ENCODE data around the gene LRRC8C. TPM values are rescaled to one million over a fixed set of nuclear protein-coding genes. Genes with fewer than 3 reads are reported as not detected.
"Not testable (repeated sequence)": the region's sequence is repeated elsewhere in the genome, so short reads cannot be mapped to it uniquely, and the experiment has no call there.

The LRRC8C gene
- total and polyA plus RNA-seq, 2 experiments from 2014 or later = 3.6 to 7.3 TPM

DNA sequence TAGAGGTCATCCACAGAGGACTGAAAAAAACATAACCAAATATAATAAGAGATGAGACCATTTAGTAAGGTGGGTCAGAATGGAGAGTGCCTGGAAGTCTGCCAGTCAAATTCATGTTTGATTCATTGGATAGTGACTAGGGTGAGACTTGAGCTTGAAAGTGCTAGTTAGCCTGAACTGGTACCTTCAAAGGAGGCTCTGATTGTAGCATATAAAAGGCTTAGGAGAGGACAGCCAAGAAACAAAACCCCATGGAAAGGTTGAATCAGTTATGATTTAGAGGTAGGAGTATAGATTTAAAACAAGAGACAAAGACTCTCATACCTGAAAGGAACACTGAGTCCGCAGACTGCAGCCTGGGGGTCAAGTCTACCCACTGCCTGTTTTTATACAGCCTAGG lies 44.4 kb upstream of the LRRC8C start:
- H2AFZ ChIP-seq = no peak overlapping the region
- in situ Hi-C loops (cut with MboI) = loop anchor here (25.0 kb wide), 1 partner anchor 101 kb away; no protein-coding TSS in a partner anchor
- H3K9me3 ChIP-seq (ENCODE audit: low read depth) = no peaks in the 10 kb centered on the region
- H3K4me3 ChIP-seq = no peak overlapping the region
- no peaks in the 10 kb centered on the region for H4K20me1 ChIP-seq (ENCODE audit: insufficient read depth)
- 82 to 100% methylated on average over 1 of the region's 1 CpG for WGBS, 2 experiments (ENCODE audit: low coverage in 1 of 2, low lambda C conversion rate in 2 of 2, missing lambda C conversion rate in 2 of 2)
- H3K9me2 ChIP-seq (ENCODE audit: insufficient read depth) = no peaks in the 10 kb centered on the region
- H3F3A ChIP-seq (ENCODE audit: insufficient read depth) = peaks cover 8% of the 10 kb centered on the region; the same call in 1 of the 2 replicates
- no peaks in the 10 kb centered on the region for H3K36me3 ChIP-seq (ENCODE audit: low read depth)
- peaks cover 21% of the 10 kb centered on the region for H3K4me1 ChIP-seq (ENCODE audit: insufficient read depth)
- H3K79me2 ChIP-seq (ENCODE audit: insufficient read depth) = no peaks in the 10 kb centered on the region
- TF ChIP-seq EZH2 (IDR thresholded peaks at IDR 0.05; ENCODE audit: insufficient read depth, poor library complexity, severe bottlenecking) (no peak), EZH2phosphoT487 (IDR thresholded peaks at IDR 0.05; ENCODE audit: insufficient read depth, low read depth) (no peak)
- H3K27ac ChIP-seq = no peak overlapping the region
- no peak overlapping the region for H3K9ac ChIP-seq
- no peaks in the 10 kb centered on the region for H3K27me3 ChIP-seq (replicated peaks; ENCODE audit: insufficient read depth)
- no peak overlapping the region for H3K4me2 ChIP-seq (ENCODE audit: unreplicated experiment)
- DNase-seq = no peak

GRCh38 chr1:89589515-89589914 lies 43.4 kb upstream of the LRRC8C start:
- Histone ChIP-seq H3K9me2 (ENCODE audit: insufficient read depth) (no peaks in the 10 kb centered on the region), H4K20me1 (ENCODE audit: insufficient read depth) (no peaks in the 10 kb centered on the region), H3K36me3 (ENCODE audit: low read depth) (no peaks in the 10 kb centered on the region), H3K9me3 (ENCODE audit: low read depth) (no peaks in the 10 kb centered on the region), H2AFZ (no peak overlapping the region), H3K27ac (no peak overlapping the region), H3K9ac (no peak overlapping the region), H3K27me3 (replicated peaks; ENCODE audit: insufficient read depth) (no peaks in the 10 kb centered on the region), H3K4me1 (ENCODE audit: insufficient read depth) (peaks cover 29% of the 10 kb centered on the region), H3K4me2 (ENCODE audit: unreplicated experiment) (peak overlapping the region; percentile 22), H3F3A (ENCODE audit: insufficient read depth) (peaks cover 8% of the 10 kb centered on the region; the same call in 1 of the 2 replicates), H3K79me2 (ENCODE audit: insufficient read depth) (no peaks in the 10 kb centered on the region), H3K4me3 (no peak overlapping the region)
- WGBS, 2 experiments (ENCODE audit: low coverage in 1 of 2, low lambda C conversion rate in 2 of 2, missing lambda C conversion rate in 2 of 2) = 95 to 96% methylated on average over 1 of the region's 1 CpG
- TF ChIP-seq EZH2phosphoT487 (IDR thresholded peaks at IDR 0.05; ENCODE audit: insufficient read depth, low read depth) = no peak
- no peak for TF ChIP-seq EZH2 (IDR thresholded peaks at IDR 0.05; ENCODE audit: insufficient read depth, poor library complexity, severe bottlenecking)
- in situ Hi-C loops (cut with MboI) = loop anchor here (25.0 kb wide), 1 partner anchor 102 kb away; no protein-coding TSS in a partner anchor
- DNase-seq = peak; percentile 35

DNA sequence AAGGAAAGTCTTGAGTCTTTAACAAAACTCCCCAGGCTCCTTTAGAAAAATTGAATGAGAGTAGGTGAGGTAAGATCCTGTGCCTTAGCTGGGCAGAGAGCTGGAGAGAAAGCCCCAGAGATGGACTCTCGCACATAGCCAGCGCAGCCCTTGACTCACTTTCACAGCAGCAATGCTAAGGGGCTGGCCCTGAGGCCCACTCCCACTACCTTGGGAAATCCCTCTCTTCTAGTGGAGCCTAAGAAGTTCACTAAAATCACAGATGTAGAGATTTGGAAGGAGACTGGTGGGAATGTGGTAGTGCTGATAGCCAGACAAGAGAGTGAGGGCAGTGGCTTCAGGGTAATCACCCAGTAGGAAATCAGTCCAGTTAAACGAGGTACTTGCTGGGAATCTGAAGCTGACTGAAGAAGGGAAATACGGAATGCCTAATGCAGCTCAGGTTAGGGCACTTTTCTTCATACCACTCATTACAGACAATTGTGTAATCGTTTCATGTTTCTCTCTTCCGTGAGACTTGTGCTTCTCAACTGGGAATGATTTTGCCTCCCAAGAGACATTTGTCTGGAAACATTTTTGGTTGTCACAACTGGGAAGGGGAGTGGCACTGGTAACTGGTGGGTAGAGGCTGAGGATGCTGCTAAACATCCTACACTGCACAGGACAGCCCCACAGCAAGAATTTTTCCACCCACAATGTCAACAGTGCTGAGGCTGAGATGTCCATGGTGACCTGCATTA lies 42.4 kb upstream of the LRRC8C start:
- no peaks in the 10 kb centered on the region for H3K79me2 ChIP-seq (ENCODE audit: insufficient read depth)
- H3K27me3 ChIP-seq (replicated peaks; ENCODE audit: insufficient read depth) = no peaks in the 10 kb centered on the region
- H3F3A ChIP-seq (ENCODE audit: insufficient read depth) = peaks cover 8% of the 10 kb centered on the region; the same call in 1 of the 2 replicates
- H3K9ac ChIP-seq = no peak overlapping the region
- 0 out of 2 replicates have a peak overlapping the region, but pooled peaks have one; percentile 3 for H2AFZ ChIP-seq
- peak; percentile 10 for DNase-seq
- 76 to 78% methylated on average over 6 of the region's 6 CpGs for WGBS, 2 experiments (ENCODE audit: low coverage in 1 of 2, low lambda C conversion rate in 2 of 2, missing lambda C conversion rate in 2 of 2)
- no peak overlapping the region for H3K4me3 ChIP-seq
- H4K20me1 ChIP-seq (ENCODE audit: insufficient read depth) = no peaks in the 10 kb centered on the region
- no peaks in the 10 kb centered on the region for H3K36me3 ChIP-seq (ENCODE audit: low read depth)
- H3K4me2 ChIP-seq (ENCODE audit: unreplicated experiment) = no peak overlapping the region
- no peaks in the 10 kb centered on the region for H3K9me3 ChIP-seq (ENCODE audit: low read depth)
- H3K27ac ChIP-seq = no peak overlapping the region
- in situ Hi-C loops (cut with MboI) = loop anchor here (25.0 kb wide), 1 partner anchor 103 kb away; no protein-coding TSS in a partner anchor
- H3K4me1 ChIP-seq (ENCODE audit: insufficient read depth) = peaks cover 30% of the 10 kb centered on the region
- no peak for TF ChIP-seq EZH2phosphoT487 (IDR thresholded peaks at IDR 0.05; ENCODE audit: insufficient read depth, low read depth)
- no peak for TF ChIP-seq EZH2 (IDR thresholded peaks at IDR 0.05; ENCODE audit: insufficient read depth, poor library complexity, severe bottlenecking)
- no peaks in the 10 kb centered on the region for H3K9me2 ChIP-seq (ENCODE audit: insufficient read depth)

DNA sequence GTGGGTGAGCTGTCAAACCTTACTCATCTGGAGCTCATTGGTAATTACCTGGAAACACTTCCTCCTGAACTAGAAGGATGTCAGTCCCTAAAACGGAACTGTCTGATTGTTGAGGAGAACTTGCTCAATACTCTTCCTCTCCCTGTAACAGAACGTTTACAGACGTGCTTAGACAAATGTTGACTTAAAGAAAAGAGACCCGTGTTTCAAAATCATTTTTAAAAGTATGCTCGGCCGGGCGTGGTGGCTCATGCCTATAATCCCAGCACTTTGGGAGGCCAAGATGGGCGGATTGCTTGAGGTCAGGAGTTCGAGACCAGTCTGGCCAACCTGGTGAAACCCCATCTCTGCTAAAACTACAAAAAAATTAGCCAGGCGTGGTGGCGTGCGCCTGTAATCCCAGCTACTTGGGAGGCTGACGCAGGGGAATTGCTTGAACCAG lies 40.0 kb upstream of the LRRC8C start:
- in situ Hi-C loops (cut with MboI) = loop anchor here (25.0 kb wide), 1 partner anchor 106 kb away; no protein-coding TSS in a partner anchor
- not testable (repeated sequence) for H3K36me3 ChIP-seq (ENCODE audit: low read depth)

More for the DNA sequence above, 40.0 kb upstream of the LRRC8C start:
- DNase-seq; H3K79me2 ChIP-seq (ENCODE audit: insufficient read depth); H4K20me1 ChIP-seq (ENCODE audit: insufficient read depth); H2AFZ ChIP-seq; H3K4me2 ChIP-seq (ENCODE audit: unreplicated experiment); H3K9me3 ChIP-seq (ENCODE audit: low read depth); H3K4me3 ChIP-seq; H3K9me2 ChIP-seq (ENCODE audit: insufficient read depth); H3F3A ChIP-seq (ENCODE audit: insufficient read depth); H3K27me3 ChIP-seq (replicated peaks; ENCODE audit: insufficient read depth); H3K9ac ChIP-seq; H3K27ac ChIP-seq: not testable (repeated sequence)
- 92 to 95% methylated on average over 13 of the region's 13 CpGs for WGBS, 2 experiments (ENCODE audit: low coverage in 1 of 2, low lambda C conversion rate in 2 of 2, missing lambda C conversion rate in 2 of 2)
- H3K4me1 ChIP-seq (ENCODE audit: insufficient read depth) = peaks cover 30% of the 10 kb centered on the region
